Left renal pelvis (tissue), 4 donors: ENCODE measurements around the gene UBE2D3. TPM values are rescaled to one million over a fixed set of nuclear protein-coding genes. Genes with fewer than 3 reads are reported as not detected.

Source experiments
- DNase-seq, 4 donors: peaks; one replicate each; pipeline ENCODE4 v3.0.0-alpha.2; 2013; ENCODE audit warnings: low read depth in 4 of 4, low spot score in 3 of 4
- polyA plus RNA-seq, 4 donors: library from polyadenylated mRNA; unstranded; fragments of 120-200 nt; gene quantifications; one replicate each; pipeline ENCODE4 v1.2.1, GENCODE V29; 2013; ENCODE audit not compliant: insufficient read length in 4 of 4

UBE2D3 gene
- polyA plus RNA-seq, 4 donors: 267 to 376 (median 302) TPM

DNA sequence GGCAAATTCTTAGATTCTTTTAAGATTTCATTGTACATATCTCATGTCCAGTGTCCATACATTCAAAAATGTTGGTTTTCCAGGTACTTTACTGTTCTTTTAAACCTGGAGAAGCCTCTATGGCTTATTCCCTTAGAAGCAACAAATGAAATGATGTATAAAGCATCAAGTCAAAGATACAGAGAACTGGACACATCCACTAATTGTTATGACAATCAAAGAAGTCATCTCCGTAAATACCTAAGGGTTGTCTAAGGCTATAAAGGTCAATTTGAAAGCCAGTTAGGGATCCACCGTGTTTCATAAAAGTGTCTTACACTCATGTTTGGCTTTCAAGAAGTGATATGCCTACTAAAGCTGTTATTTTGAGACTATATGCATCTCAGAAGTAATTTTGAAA, 32.4 kb downstream of the UBE2D3 start:
- no peak for DNase-seq

GRCh38 chr4:102792361-102792936, 34.9 kb downstream of the UBE2D3 start:
- DNase-seq: no peak

DNA sequence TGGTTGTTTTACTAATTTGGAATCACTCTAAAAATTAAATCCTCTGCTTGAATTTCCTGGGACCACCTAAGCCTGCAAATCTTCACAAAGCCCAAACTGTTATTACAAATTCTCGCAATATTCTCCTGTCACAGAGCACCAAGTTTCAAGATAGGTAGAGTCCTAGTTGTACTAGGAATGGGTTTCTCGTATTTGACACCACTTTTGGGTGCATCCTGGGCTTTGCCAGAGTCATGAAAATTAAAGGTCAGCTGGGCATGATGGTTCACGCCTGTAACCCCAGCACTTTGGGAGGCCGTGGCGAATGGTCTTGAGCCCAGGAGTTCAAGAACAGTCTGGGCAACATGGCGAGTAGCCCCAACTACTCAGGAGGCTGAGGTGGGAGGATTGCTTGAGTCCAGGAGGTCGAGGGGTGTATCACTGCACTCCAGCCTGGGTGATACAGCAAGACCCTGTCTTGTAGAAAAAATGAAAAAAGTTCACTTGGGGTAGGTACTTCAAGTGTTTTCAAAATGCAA, 36.0 kb downstream of the UBE2D3 start:
- DNase-seq: no peak

- DNase-seq: no peak
These were observed 38.0 kb downstream of the UBE2D3 start for GRCh38 chr4:102789317-102789717.

GRCh38 chr4:102787944-102788343, 39.4 kb downstream of the UBE2D3 start:
- no peak for DNase-seq

GRCh38 chr4:102787096-102787881, 40.1 kb downstream of the UBE2D3 start:
- no peak for DNase-seq

DNA sequence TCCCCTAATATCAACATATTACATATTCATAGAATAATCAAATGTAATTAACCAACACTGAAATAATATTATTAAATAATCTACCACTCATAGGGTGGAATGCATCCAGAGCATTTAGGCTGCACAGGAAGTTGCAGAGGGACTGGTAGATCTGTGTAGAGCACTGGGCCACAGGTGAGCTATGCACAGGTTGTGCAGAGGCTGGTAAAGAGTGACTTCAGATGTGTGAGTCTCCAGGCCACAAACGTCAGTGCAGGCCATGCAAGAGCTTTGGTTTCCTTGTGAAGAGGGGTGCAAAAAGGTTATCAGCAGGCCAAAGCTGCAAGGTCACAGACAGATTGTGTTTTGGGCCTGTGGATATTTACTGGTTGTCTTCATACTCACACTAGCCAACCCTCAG, 41.1 kb downstream of the UBE2D3 start:
- no peak for DNase-seq

DNA sequence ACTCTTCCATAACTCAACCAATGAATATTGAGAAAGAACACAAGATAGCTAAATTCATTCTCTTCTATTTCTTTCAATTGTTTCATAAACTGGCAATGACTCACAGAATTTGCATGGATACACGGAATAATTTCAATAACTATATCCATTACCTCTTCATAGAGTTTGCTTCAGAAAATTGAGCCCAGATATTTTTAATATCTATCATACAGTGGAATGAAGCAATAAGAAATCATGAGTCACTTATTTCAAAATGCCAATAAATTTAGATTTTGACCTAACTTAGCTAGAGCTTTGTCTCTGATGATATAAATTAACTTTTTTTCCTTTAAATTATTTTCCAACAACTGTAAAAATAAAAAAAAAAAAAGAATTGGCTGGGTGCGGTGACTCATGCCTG, 44.3 kb downstream of the UBE2D3 start:
- DNase-seq: no peak

DNA sequence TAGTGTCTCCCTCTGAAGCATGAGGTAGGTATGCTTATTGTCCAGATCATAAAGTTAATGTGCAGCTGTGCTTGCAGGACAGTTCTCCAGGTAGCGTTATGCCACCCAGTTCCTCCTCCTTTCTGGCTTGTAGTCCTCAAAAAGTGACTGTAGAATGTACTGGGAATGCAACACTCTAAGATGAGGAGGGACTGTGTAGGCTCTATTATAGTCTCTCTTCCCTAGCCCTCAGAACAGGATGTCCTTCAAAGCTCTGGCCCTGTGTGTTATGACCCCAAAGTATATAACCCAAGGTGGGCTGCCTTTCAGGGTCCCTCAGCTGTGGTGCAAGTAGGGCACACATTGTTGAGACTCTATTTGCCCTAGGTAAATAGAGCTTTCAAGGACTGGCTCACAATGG, 45.8 kb downstream of the UBE2D3 start:
- no peak for DNase-seq

DNA sequence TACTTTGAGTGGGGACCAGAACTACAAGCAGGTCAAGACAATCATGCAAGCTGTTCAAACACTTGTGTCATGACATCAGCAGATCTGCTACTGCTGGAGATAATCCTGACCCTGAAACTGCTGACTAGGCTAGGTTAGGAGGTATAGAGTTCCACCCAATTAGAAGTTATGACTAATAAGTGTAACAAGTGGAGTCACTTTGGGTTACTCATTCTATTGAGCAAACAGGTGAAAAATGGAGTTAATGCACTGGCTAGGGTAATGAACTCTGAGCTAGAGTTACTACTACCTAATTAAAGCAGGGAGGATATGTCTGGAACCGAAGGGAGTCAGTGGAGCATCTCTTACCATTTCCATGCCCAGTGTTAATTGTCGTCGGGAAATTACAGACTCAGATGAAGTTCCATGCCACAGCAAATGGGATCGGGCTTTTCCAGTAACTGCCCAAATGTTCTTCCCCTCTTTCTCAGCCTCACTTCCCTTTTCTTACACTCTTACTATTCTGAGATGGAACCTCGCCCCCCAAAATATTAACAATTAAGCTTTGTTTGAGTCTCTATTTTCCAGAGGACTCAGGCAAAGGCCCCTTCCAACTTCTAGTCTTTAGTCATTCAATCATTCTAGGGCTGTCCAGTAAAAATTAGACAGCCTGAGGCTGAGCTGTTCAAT, 46.7 kb downstream of the UBE2D3 start:
- no peak for DNase-seq

DNA sequence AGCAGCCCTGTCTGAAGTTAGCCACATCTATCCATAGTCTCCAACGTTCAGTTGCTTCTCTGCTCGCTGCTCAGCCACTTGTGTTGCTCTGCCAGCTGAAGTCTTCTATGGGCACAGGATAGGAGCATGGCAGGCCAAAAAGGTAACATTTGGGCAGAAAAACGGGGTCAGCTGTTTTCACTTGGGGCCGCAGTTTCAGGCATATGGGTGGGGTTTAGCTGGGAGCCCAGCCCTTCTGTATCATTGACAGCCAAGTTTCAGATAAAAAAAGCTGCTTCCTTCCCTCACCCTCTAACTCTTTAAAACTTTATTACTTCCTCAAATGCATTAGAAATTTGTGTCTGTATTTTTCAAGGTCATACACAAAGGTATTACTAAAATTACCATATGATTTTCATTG, 48.1 kb downstream of the UBE2D3 start:
- no peak for DNase-seq

- DNase-seq: peak in 1 of 4 donors; percentile 10
These were observed 48.6 kb downstream of the UBE2D3 start for GRCh38 chr4:102778720-102779119.

DNA sequence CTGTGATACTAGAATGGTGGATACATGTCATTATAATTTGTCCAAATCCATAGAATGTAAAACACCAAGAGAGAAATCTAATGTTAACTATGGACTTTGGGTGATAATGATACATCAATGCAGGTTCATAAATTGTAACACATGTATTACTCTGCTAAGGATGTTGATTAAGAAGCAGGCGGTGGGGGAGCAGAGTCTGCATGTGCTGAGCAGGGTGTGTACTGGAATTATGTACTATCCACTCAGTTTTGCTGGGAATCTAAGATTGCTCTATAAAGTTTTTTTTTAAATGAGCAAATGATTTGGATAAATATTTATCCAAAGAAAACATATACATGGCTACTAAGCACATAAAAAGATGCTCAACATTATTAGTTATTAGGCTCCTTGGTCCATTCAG, 51.5 kb downstream of the UBE2D3 start:
- DNase-seq: no peak

GRCh38 chr4:102774254-102774653, 53.1 kb downstream of the UBE2D3 start:
- no peak for DNase-seq

- DNase-seq: no peak
These were observed 54.5 kb downstream of the UBE2D3 start for GRCh38 chr4:102772738-102773340.

DNA sequence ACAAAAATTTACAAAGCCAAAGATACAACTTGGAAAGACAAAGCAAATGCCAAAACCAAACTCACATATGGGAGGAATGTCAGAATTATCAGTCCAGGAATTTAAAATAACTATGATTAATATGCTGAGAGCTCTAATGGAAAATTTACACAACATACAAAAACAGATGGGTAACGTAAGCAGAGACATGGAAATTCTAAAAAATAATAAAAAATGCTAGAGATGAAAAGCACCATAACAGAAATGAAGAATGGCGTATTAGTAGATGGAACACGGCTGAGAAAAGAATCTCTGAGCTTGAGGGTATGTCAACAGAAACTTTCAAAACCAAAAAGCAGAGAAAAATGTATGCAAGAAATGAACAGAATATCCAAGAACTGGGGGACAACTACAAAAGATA, 62.5 kb downstream of the UBE2D3 start:
- no peak for DNase-seq

- peak in 1 of 4 donors; percentile 2 for DNase-seq
These were observed 65.4 kb downstream of the UBE2D3 start for GRCh38 chr4:102761906-102762305.

DNA sequence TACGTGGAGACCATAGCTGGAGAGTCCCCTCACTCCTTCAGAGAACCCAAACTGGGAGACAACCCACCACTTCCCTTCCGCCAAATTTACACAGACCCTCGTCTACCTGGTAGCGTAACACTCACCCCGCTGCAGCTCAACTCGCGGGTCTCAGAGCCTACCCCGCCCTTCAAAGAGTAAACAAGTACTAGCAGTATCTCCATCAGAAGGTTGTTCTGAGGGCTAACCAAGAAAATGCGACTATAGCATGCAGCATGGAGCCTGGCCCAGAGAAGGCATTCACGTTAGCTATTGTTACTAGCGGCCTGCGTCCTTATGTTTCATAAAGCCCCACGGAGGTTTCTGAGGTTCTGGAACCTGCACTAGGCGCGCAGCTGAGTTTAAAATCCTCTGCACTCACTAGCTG, 66.1 kb downstream of the UBE2D3 start:
- peak in 3 of 4 donors; percentile 18 to 41 (median 20) for DNase-seq

DNA sequence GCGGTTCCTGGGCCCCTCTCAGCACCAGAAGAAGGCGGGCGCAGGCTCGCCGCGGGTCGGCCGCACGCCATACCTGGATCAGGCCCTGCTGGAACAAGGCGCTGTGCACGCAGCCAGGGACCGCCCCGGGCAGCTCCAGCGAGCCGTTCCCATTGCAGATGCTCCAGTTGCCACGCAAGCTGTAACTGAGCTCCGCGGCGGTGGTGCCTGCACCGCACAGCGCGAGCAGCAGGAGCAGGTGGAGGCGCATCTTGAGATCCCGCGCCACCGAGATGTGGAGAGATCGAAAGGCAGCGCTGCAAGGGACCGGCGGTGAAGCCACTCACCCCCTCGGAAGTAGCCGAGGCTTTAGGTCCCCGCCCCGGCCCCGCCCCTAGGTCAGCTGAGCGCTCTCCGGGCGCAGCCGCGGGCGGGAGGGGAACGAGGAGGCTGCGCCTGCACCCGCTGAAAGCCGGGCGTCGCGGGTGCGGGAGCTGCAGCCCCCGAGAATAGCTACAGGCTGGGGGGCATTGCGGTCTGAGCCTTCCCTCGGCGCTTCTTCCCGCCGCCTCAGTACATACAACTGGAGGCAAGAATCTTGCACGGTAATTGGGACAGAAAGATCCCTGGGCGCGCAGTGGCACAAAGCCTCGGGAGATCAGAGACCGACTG, 66.6 kb downstream of the UBE2D3 start, which contains the start of gene MANBA:
Gene MANBA (minus strand): TSS at position 324 of the 651 bp plus-strand sequence. CDS start 74 bp downstream, at position 250.
- DNase-seq: peak; percentile 57 to 66 (median 58)

DNA sequence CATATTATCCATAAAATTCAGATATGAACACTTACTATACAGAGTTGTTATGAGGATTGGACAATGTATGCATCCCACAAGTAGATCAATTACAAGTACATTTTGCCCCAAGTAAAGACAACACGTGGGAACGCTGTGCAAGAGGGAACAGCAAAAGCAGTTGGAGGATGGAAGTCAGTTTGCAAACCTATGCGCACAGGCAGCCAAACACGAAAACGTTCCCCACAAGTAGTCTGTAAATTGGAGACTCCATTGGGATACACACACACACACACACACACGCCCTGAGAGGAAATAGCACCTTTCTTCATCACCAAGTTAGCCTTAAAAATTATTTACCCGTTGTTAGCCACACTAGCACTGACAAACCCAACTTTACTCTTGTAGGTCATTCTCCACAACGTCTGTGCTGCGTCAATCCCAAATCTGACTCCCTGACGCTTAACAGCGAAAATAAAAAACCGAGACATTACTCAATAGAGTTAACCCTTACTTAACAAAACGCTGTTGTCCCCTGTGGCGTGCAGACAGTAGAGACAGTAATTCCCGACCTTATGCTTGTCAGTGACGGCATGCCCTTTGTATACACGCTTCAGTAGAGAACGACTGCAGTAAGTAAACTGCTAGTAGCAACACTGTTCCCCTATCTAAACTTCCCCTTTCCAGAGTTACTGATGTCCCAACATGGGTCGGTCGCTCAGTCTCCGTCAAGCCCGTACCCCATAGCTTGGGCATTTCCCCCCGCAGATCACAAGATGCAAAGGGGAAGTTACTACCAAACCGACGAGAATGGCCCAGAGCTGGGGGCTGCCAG, 67.3 kb downstream of the UBE2D3 start:
- DNase-seq: peak in 3 of 4 donors; percentile 14 to 56 (median 14)
